NCI-H82 (cell line): Measurements from ENCODE around the gene FSTL1.
A peak's percentile ranks its signal among the peaks of the same experiment; 100 is the strongest.

Source experiments
- DNase-seq: peaks from one replicate; lab custom pipeline; 2025; lab: John Stamatoyannopoulos, UW

FSTL1 gene

GRCh38 chr3:120440001-120440703, 10.6 kb downstream of the FSTL1 start:
- no peak for DNase-seq

GRCh38 chr3:120438665-120439370, 12.0 kb downstream of the FSTL1 start:
- no peak for DNase-seq

DNA sequence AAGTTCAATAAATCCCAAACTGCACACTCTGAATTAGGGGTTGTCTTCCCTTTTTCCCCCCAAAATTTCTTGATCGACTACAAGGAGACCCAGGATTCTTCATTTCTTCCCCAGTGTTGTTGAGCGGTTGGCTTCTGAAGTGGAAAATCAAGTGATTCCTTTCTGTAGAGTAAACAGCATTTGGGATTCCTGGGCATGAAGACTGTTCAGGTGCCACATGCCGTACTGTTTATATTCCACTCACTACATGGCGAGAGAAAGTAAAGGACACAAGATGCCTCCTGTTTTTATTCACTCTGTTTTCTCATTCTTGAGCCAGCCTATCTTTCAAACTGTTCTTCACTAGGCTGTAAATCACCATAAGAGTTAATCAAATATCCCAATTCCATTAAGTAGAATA, 12.6 kb downstream of the FSTL1 start:
- no peak for DNase-seq

- DNase-seq, result no peak
Observed at GRCh38 chr3:120437559-120437958, 13.2 kb downstream of the FSTL1 start.

DNA sequence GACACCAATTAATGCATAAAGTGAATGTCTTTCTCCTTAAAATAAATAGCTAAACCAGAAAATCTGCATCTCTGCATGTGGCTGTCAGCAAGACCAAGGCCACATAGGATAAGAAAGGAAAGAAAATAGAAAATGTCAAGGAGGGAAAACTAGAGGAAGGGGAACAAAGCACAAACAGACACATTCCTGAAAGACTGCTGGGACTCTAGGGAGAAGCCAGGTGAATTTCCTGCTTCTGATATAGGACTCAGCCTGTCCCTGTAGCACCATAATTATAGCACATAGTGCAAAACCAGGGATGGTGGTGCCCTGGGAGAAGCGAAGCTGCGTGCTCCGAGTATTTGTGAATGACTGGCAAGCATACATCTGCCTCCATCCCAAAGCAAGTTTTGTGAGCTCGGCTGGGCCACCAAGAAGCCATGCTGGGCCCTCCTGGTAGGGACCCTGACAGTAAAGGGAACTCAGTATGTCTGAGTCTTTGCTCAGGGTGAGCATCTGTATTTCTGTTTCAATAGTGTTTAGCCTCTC, 14.2 kb downstream of the FSTL1 start:
- DNase-seq, result no peak

DNA sequence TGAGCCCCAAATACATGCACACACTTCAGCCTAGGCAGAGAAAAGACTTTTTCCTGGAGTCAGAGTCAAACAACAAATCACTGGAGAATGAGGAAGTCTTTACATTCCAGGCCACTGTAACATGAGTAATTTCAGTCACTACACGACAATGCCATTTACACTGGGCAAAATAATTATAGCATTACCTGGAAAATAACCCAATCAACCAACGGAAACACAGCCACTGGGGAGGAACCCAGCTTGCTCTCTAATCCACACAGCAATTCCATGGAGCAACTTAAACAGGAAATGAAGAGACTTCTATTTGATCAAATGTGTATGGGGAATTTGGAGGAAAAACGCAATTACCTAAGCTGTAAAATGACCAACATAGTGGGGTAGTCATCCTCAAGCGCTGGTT, 15.2 kb downstream of the FSTL1 start:
- no peak for DNase-seq

- DNase-seq, result no peak
Observed at GRCh38 chr3:120433662-120434331, 17.0 kb downstream of the FSTL1 start.

DNA sequence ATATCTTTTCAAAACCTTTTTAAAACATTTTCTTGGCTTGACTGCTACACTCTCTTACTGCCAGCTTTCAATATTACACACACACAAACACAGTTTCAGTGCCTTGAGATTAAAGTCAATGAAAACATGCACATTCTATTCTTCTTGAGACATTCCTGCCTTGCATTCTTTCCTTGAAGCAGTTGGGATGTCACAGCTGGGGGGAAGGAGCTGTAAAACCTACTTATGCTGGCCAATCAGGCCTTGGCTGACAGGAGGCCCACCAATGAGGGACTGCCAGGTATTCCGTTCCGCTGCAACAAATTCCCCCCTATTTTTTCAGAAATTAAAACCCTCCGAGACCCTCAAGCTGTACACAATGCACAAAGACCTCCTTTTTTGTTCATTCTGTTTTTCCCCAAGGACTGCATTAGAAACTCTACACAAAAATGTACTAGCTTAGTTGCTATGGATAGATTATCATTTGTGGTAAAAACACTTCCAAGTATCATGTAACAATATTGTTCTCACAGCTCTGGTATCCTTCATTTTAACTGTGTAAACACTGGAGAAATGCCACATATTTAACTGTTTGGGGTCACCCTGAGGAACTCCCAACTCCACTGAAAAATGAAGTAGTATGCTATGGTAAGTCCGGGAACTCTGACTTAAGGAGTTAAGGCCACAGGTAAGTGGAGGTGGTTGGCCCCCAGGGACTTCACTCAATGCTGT, 18.5 kb downstream of the FSTL1 start:
- no peak for DNase-seq

GRCh38 chr3:120429921-120430361, 20.9 kb downstream of the FSTL1 start:
- DNase-seq, result no peak

GRCh38 chr3:120428924-120429323, 21.9 kb downstream of the FSTL1 start:
- DNase-seq, result no peak

- no peak for DNase-seq
Observed at GRCh38 chr3:120427201-120427600, 23.6 kb downstream of the FSTL1 start.

DNA sequence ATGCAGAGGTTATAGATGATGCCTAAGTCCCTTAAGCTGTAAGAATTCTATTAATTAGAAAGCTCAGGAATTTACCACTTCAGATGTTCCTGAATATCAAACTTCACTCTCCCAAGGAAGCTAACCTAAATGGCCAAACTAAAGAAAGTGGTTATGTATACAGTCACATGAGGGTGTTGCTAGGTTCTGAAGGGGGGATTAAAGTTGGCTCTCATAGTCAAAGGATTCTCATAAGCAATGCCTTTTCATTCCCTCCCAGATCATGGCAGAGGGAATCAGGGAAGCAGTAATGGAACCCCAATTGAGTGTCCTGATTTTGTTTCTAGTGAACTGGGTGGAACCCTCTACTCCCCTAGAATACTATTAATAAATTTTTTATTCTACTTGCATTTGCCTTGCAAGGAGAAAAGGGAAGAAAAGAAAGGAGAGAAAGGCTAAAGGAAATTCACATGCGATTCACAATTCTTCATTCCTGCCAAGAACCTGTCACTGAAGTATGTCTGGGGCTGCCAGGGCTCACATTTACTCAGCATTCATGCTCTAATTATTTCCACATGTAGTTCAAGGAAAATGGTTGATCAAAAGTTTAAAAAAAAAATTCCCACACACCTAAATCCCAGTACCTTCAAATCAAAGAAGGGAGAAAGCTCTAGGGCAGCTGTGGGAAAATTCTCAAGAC, 25.1 kb downstream of the FSTL1 start:
- no peak for DNase-seq

- no peak for DNase-seq
Observed at GRCh38 chr3:120424976-120425570, 25.7 kb downstream of the FSTL1 start.

GRCh38 chr3:120424506-120424905, 26.3 kb downstream of the FSTL1 start:
- no peak for DNase-seq

DNA sequence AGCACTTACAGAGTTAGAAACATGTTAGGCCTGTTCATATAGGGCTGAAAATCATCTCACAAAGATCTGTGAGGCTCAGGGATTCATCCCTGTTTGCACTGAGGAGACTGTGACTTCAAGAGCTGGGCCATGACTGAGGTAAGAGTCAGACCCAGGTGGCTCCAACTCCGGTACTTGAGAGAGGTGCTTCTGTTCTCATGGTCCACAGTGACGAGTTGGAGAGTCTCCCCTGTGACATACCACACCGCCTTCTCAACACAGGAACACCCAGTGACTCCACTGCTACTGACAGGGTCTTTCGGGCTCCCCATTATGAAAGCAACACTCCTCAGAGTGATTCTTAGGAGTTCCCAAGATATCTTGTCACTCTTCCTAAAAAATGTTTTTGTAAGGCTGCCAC, 27.4 kb downstream of the FSTL1 start:
- no peak for DNase-seq

GRCh38 chr3:120421926-120422325, 28.9 kb downstream of the FSTL1 start:
- DNase-seq, result peak; percentile 27

DNA sequence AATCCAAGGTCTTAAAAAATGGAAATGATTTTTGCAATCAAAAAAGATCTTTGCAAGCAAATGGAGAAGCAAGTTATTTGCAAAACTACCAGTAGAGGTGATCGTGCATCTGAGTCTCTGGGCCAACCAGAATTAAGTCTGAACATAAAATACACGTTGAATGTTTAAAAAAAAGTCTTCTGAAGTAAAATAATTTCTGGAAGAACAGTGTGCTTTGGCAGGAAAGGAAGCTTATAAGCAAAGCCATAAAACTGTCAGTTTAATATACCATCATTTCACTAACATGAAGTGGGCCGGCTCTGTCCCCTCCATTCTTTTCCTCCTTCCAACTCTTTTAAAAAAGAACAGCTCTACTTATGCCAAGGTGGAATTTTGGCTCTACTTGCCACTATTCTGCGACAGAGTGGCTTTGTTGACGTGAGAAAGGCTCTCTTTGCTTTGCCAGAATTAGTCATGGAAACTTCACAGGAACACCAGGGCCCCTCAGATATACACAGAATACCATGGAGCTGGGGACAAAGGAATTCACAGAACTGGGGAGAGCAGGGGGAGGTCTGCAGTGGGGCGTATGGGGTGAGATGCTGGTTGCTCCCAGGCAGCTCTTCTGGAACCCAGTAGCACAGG, 29.8 kb downstream of the FSTL1 start:
- DNase-seq, result no peak

DNA sequence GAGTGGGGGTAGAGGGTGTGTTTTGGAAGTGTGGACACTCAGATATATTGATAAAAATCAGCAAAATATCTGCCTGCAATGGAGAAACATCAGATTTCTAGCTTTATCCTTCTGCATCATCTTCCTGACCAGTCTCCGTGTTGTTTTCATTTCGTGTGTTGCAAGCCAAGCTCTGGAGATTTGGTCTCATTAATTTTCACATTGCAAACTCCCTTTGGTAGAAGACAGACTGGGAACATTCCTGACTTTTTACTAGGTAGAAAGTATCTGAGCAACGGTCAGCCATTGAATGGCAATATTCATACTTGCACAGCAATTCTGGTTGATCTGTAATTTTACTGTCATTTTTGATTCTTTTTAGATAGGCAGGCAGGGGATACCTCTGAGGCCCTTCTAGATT, 30.4 kb downstream of the FSTL1 start:
- no peak for DNase-seq

DNA sequence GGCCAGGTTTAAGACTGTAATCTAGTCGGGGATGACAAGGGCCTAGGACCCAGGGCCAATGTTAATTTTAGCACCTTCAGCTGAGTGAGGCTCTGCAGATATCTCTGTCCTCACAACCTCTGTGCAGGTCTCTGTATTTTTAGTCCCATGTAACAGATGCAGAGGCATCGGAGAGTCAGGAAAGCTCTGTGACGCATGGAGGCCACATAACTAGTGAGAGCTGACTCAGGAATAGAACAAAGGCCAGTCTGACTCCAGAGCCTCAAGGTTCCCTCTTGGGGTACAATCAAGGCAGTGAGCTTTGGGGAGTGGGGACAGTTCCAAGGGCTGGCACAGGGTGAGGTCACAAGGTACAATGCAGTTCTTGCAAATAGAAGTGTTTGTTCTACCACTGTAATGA, 31.0 kb downstream of the FSTL1 start:
- no peak for DNase-seq

DNA sequence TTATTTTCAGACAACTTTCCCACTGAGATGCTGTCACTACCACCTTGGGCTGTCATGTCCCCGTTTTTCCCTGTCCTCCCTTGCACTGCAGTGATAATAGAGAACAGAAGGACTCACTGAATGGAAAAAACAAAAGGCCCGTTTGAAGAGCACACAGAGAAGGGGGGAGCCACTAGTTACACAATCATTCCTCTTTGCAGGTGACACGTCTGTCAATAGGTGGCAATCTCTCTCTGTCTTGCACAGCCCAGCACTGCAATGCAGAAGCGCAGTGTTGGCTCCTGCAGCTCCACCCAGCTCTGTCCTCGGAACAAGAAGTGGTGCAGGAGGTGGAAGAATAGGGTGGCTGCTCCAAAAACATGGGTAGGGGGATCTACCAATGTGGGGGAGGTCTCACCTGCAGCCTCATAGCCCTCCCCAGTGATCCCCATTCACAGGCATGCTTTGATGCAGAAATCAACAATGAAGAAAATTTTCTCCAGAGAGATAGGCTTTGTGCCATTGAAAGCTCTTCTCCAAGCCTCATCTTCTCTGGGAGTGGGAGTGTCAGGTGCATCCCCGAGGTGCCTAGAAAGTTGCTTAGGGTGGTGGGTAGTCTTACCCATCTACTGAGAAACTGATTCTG, 31.8 kb downstream of the FSTL1 start:
- peak; percentile 90 for DNase-seq
